Body of pancreas (tissue), 4 donors: Measurements from ENCODE around the gene NEGR1. TPM values are rescaled to one million over a fixed set of nuclear protein-coding genes. Genes with fewer than 3 reads are reported as not detected.

Experiments
- ATAC-seq: fragments of 150-250 bp; one replicate; pipeline ENCODE4 v1.9.1; 2016
- DNase-seq, 4 donors: peaks; one replicate each; pipeline ENCODE4 v3.0.0-alpha.2; 2019
- H3K27ac ChIP-seq, 4 donors: fragments of 200-600 bp; sonication (generic); 1 replicate in 3 of 4; 2 replicates in 1 of 4; pipeline versions ENCODE4 v1.5.1 to v1.6.1; 2016 to 2019; ENCODE audit warnings: mild to moderate bottlenecking in 1 of 4, mixed read lengths in 1 of 4, moderate library complexity in 1 of 4
- H3K27me3 ChIP-seq, 2 donors: fragments of 200-600 bp; sonication (generic); one replicate each; pipeline ENCODE4 v1.6.0; 2016; ENCODE audit warnings: mild to moderate bottlenecking in 1 of 2
- H3K36me3 ChIP-seq, 2 donors: fragments of 200-600 bp; sonication (generic); replicated peaks in 1 of 2; 2 replicates each; pipeline ENCODE4 v1.5.1; 2016; ENCODE audit warnings: low read depth in 2 of 2; ENCODE audit not compliant: insufficient read depth in 1 of 2
- H3K4me1 ChIP-seq: fragments of 200-600 bp; sonication (generic); one replicate; pipeline ENCODE4 v1.6.0; 2016
- H3K4me3 ChIP-seq, 2 donors: fragments of 200-600 bp; sonication (generic); 1 replicate in 1 of 2; 2 replicates in 1 of 2; pipeline ENCODE4 v1.5.1; 2016 to 2019
- H3K9me3 ChIP-seq, 3 donors: fragments of 200-600 bp; sonication (generic); 1 replicate in 2 of 3; 2 replicates in 1 of 3; pipeline ENCODE4 v1.5.1; 2016
- POLR2A ChIP-seq, 3 donors: fragments of 450-650 bp; IDR thresholded peaks; one replicate each; pipeline ENCODE4 v1.6.1; 2016; ENCODE audit warnings: antibody characterized with exemption in 3 of 3, mild to moderate bottlenecking in 2 of 3
- WGBS, 2 donors: methylation state at CpG; one replicate each; pipeline ENCODE4 v1.1.5; 2017; 5-methylcytosine and 5-hydroxymethylcytosine counted together
- intact Hi-C: fragments of 100-400 bp; cut with DNase I; formaldehyde crosslinking; loops from one replicate; pipeline ENCODE4 v1.15.1; 2023
- total RNA-seq, 2 donors: library from RNA; depleted of rRNA; stranded (reverse); fragments of >200 nt; gene quantifications; one replicate each; pipeline ENCODE4 v1.1.0, GENCODE V29; 2016
- TF ChIP-seq, protein P1 (sequence below), 7 experiments: fragments of 450-650 bp in 4 of 7; fragments of 200-600 bp in 3 of 7; sonication (generic) in 3 of 7; IDR thresholded peaks; one replicate each; pipeline ENCODE4 v1.5.1; 2016 to 2019; ENCODE audit warnings: antibody characterized with exemption in 7 of 7

The NEGR1 gene
- total RNA-seq, 2 donors from 2014 or later: 6.3 to 9.6 TPM

GRCh38 chr1:71589005-71589404 is 693.3 kb downstream of the NEGR1 start:
- no peaks in the 10 kb centered on the region for H3K27me3 ChIP-seq
- H3K4me3 ChIP-seq: no peak overlapping the region
- H3K9me3 ChIP-seq: no peaks in the 10 kb centered on the region
- WGBS, 2 donors: 51 to 53% methylated on average over 2 of the region's 2 CpGs
- intact Hi-C loops: loop anchor here (10.0 kb wide), 1 partner anchor 446 kb away; no protein-coding TSS in a partner anchor
- H3K4me1 ChIP-seq: no peaks in the 10 kb centered on the region
- ATAC-seq (no peak), DNase-seq (no peak)
- H3K36me3 ChIP-seq: no peaks in the 10 kb centered on the region
- TF ChIP-seq, protein P1, sequence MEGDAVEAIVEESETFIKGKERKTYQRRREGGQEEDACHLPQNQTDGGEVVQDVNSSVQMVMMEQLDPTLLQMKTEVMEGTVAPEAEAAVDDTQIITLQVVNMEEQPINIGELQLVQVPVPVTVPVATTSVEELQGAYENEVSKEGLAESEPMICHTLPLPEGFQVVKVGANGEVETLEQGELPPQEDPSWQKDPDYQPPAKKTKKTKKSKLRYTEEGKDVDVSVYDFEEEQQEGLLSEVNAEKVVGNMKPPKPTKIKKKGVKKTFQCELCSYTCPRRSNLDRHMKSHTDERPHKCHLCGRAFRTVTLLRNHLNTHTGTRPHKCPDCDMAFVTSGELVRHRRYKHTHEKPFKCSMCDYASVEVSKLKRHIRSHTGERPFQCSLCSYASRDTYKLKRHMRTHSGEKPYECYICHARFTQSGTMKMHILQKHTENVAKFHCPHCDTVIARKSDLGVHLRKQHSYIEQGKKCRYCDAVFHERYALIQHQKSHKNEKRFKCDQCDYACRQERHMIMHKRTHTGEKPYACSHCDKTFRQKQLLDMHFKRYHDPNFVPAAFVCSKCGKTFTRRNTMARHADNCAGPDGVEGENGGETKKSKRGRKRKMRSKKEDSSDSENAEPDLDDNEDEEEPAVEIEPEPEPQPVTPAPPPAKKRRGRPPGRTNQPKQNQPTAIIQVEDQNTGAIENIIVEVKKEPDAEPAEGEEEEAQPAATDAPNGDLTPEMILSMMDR (IDR thresholded peaks at IDR 0.05): no peak
- TF ChIP-seq POLR2A (IDR thresholded peaks at IDR 0.05): no peak
- no peak overlapping the region for H3K27ac ChIP-seq

DNA sequence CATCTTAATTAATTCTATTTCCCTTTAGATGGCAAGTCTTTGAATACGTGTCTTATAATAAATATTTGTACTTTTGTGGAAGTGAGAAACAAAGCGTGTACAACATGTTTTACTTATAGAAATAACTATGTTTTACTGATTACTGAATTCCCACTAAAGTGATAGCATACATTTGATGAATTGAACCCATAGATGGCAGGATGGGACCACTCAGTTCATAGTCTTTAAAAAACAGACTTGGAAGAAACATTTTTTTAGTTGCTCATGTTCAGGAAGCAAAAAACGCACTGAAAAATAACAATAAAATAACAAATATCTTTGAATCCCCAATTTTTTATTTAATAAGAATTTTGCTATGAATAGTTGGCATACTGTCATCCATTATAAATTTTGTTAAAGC is 694.4 kb downstream of the NEGR1 start:
- no peaks in the 10 kb centered on the region for H3K36me3 ChIP-seq
- H3K9me3 ChIP-seq: no peaks in the 10 kb centered on the region
- intact Hi-C loops: loop anchor here (10.0 kb wide), 1 partner anchor 447 kb away; no protein-coding TSS in a partner anchor
- H3K4me1 ChIP-seq: no peaks in the 10 kb centered on the region
- TF ChIP-seq, protein P1 (IDR thresholded peaks at IDR 0.05): peak in 4 of 7 experiments; percentile 46 to 61 (median 54)
- no peak for TF ChIP-seq POLR2A (IDR thresholded peaks at IDR 0.05)
- no peak overlapping the region for H3K27ac ChIP-seq
- no peak for DNase-seq
- no peaks in the 10 kb centered on the region for H3K27me3 ChIP-seq
- WGBS, 2 donors: 18 to 29% methylated on average over 3 of the region's 3 CpGs
- ATAC-seq: no peak
- no peak overlapping the region for H3K4me3 ChIP-seq

DNA sequence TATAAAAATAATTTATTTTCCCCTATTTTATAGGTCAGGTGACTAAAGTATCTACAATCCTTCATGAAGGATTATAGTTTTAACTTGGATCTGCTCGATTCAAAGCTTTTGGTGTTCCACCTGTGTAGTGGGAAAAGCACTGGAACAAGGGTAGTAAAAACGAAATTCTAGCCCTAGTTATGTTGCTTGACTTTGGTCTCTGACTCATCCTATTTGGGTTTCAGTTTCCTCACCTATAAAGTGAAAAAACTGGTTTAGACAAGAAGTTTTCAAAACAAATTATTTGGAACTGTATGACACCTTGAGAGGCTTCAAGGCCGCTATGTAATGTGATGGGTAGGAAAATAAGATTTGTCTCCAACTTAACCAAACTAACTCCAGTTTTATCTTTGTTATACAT is 696.3 kb downstream of the NEGR1 start:
- intact Hi-C loops: loop anchor here (10.0 kb wide), 1 partner anchor 449 kb away; no protein-coding TSS in a partner anchor
- H3K4me1 ChIP-seq: no peaks in the 10 kb centered on the region
- no peaks in the 10 kb centered on the region for H3K9me3 ChIP-seq
- DNase-seq: no peak
- H3K27me3 ChIP-seq: no peaks in the 10 kb centered on the region
- no peak for TF ChIP-seq POLR2A (IDR thresholded peaks at IDR 0.05)
- TF ChIP-seq, protein P1 (IDR thresholded peaks at IDR 0.05): no peak
- H3K36me3 ChIP-seq: no peaks in the 10 kb centered on the region
- ATAC-seq: no peak
- no peak overlapping the region for H3K4me3 ChIP-seq
- 55 to 61% methylated on average over 3 of the region's 3 CpGs for WGBS, 2 donors
- H3K27ac ChIP-seq: no peak overlapping the region

GRCh38 chr1:71583756-71584155 is 698.6 kb downstream of the NEGR1 start:
- DNase-seq: no peak
- intact Hi-C loops: loop anchor here (10.0 kb wide), 1 partner anchor 451 kb away; no protein-coding TSS in a partner anchor
- no peak for TF ChIP-seq POLR2A (IDR thresholded peaks at IDR 0.05)
- TF ChIP-seq, protein P1 (IDR thresholded peaks at IDR 0.05): no peak
- 61 to 70% methylated on average over 2 of the region's 2 CpGs for WGBS, 2 donors
- Histone ChIP-seq H3K4me1 (no peaks in the 10 kb centered on the region), H3K4me3 (no peak overlapping the region), H3K27me3 (no peaks in the 10 kb centered on the region), H3K36me3 (no peaks in the 10 kb centered on the region), H3K27ac (no peak overlapping the region), H3K9me3 (no peaks in the 10 kb centered on the region)
- ATAC-seq: no peak

DNA sequence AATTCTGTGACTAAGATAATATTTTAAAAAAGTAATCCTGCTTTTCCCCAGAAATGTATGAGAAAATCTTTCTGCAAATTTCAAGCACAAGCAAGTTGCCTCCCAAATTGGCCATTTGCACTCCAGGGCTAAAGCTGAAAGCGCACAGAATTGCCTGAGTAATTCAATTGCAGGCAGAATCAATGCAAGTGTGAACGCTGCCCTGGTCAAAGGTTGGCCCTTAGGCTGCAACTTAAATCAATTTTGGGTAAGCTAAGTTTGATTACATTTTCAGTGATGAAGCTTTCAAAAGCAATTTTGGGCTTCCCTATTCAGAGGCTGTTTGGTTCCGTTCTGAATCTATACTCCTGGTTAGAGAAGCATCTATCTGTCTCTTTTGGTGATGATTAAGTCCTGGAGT is 699.7 kb downstream of the NEGR1 start:
- Histone ChIP-seq H3K4me1 (no peaks in the 10 kb centered on the region), H3K36me3 (no peaks in the 10 kb centered on the region), H3K27me3 (no peaks in the 10 kb centered on the region), H3K9me3 (no peaks in the 10 kb centered on the region), H3K27ac (no peak overlapping the region), H3K4me3 (no peak overlapping the region)
- ATAC-seq (no peak), DNase-seq (no peak)
- 55 to 60% methylated on average over 3 of the region's 3 CpGs for WGBS, 2 donors
- TF ChIP-seq, protein P1 (IDR thresholded peaks at IDR 0.05): no peak
- TF ChIP-seq POLR2A (IDR thresholded peaks at IDR 0.05): no peak
- intact Hi-C loops: loop anchor here (10.0 kb wide), 1 partner anchor 452 kb away; no protein-coding TSS in a partner anchor
